Panc1 (cell line): Measurements from ENCODE around the gene FGF14. TPM values are rescaled to one million over a fixed set of nuclear protein-coding genes. Genes with fewer than 3 reads are reported as not detected.

Experiments used
- ATAC-seq: fragments of 200-7000 bp; cut with Tn5 transposase; 2 replicates; pipeline ENCODE4 v1.9.1; 2020; ENCODE audit warnings: mild to moderate bottlenecking, moderate library complexity
- BruUV-seq: library from RNA; stranded (reverse); fragments of 400-500 nt; replicated peaks from 2 replicates; lab custom pipeline; 2021; lab: Mats Ljungman, UMichigan
- CTCF ChIA-PET: fragments of 300-600 bp; sonication (Branson Sonifier 250); formaldehyde crosslinking; loops from one replicate; lab custom pipeline; 2022; ENCODE audit warnings: antibody characterized with exemption; lab: Charles Lee
- POLR2A ChIA-PET: fragments of 300-600 bp; sonication (Branson Sonifier 250); formaldehyde crosslinking; loops from one replicate; lab custom pipeline; 2022; ENCODE audit warnings: antibody characterized with exemption; lab: Charles Lee
- DNase-seq: peaks from one replicate; pipeline ENCODE4 v3.0.0-alpha.2; 2010; ENCODE audit warnings: low read depth, low spot score
- H3K27ac ChIP-seq: 2 replicates; pipeline ENCODE4 v1.5.1; 2011; ENCODE audit warnings: mild to moderate bottlenecking, low read length, inconsistent platforms
- H3K27me3 ChIP-seq: fragments of 200-500 bp; sonication (Bioruptor generic); 2 replicates; pipeline ENCODE4 v1.6.0; 2014; ENCODE audit warnings: low read length, inconsistent platforms; ENCODE audit not compliant: control insufficient read depth, insufficient read depth
- H3K36me3 ChIP-seq: fragments of 200-500 bp; sonication (Bioruptor generic); 2 replicates; pipeline ENCODE4 v1.5.1; 2014; ENCODE audit warnings: inconsistent platforms, mild to moderate bottlenecking, low read length, moderate library complexity; ENCODE audit not compliant: control insufficient read depth, insufficient read depth
- H3K4me1 ChIP-seq: 2 replicates; pipeline ENCODE4 v1.5.1; 2011; ENCODE audit warnings: inconsistent platforms, mild to moderate bottlenecking, low read length, moderate library complexity; ENCODE audit not compliant: control insufficient read depth, insufficient read depth
- H3K4me3 ChIP-seq, 2 experiments: 2 replicates each; pipeline ENCODE4 v1.5.1; 2011 to 2012; ENCODE audit warnings: low read depth in 2 of 2, low read length in 2 of 2, mild to moderate bottlenecking in 2 of 2, inconsistent platforms in 1 of 2, moderate library complexity in 1 of 2
- H3K9me3 ChIP-seq: fragments of 200-500 bp; sonication (Bioruptor generic); 2 replicates; pipeline ENCODE4 v1.5.1; 2014; ENCODE audit warnings: low read depth, mild to moderate bottlenecking, inconsistent platforms, low read length, moderate library complexity; ENCODE audit not compliant: control insufficient read depth, insufficient read depth
- CTCF ChIP-seq: fragments of 450-650 bp; IDR thresholded peaks from 2 replicates; pipeline ENCODE4 v1.5.1; 2017; ENCODE audit warnings: mild to moderate bottlenecking
- POLR2AphosphoS5 ChIP-seq: IDR thresholded peaks from 2 replicates; pipeline ENCODE4 v1.6.1; 2012; ENCODE audit warnings: mild to moderate bottlenecking, low read depth, low read length, moderate library complexity
- REST ChIP-seq, 2 experiments: IDR thresholded peaks; 2 replicates each; pipeline ENCODE4 v1.6.1; 2011 to 2012; ENCODE audit warnings: low read depth in 2 of 2, control low read depth in 1 of 2, low read length in 1 of 2, mild to moderate bottlenecking in 1 of 2, moderate library complexity in 1 of 2; ENCODE audit not compliant: insufficient read depth in 1 of 2
- SIN3A ChIP-seq: IDR thresholded peaks from 2 replicates; pipeline ENCODE4 v1.6.1; 2012; ENCODE audit warnings: low read depth, mild to moderate bottlenecking, low read length, moderate library complexity, borderline replicate concordance; ENCODE audit not compliant: insufficient read depth
- TCF7L2 ChIP-seq: IDR thresholded peaks from 2 replicates; pipeline ENCODE4 v1.6.1; 2011; ENCODE audit warnings: mild to moderate bottlenecking, low read depth, low read length, inconsistent platforms
- in situ Hi-C: cut with HindIII; loops from 2 replicates; pipeline ENCODE4 v1.10.0; 2016; ENCODE audit warnings: low sequenced_read_pairs, low pct_unique_long_range_greater_than_20kb
- intact Hi-C: fragments of 100-400 bp; cut with micrococcal nuclease; formaldehyde crosslinking; loops from one replicate; pipeline ENCODE4 v1.10.0; 2022; ENCODE audit not compliant: unreplicated experiment
- total RNA-seq: library from RNA; stranded (reverse); gene quantifications from one replicate; pipeline ENCODE4 v1.2.1, GENCODE V29; 2021; ENCODE audit not compliant: unreplicated experiment

The FGF14 gene
- total RNA-seq, 1 experiment from 2014 or later, result 0.03 TPM

- POLR2A ChIA-PET, result no interaction called here
- H3K36me3 ChIP-seq, result no peaks in the 10 kb centered on the region
- no peak for ATAC-seq
- intact Hi-C loops, result no loop called here
- TF ChIP-seq TCF7L2, result no peak
- TF ChIP-seq REST (IDR thresholded peaks at IDR 0.05; ENCODE audit: insufficient read depth in 1 of 2, low read depth in 2 of 2, low read length in 1 of 2), result no peak
- TF ChIP-seq POLR2AphosphoS5, result no peak
- CTCF ChIA-PET, result no interaction called here
- BruUV-seq, result no TSS peak
- no peaks in the 10 kb centered on the region for H3K9me3 ChIP-seq
- no peaks in the 10 kb centered on the region for H3K4me1 ChIP-seq
- in situ Hi-C loops, result no loop called here
- H3K27ac ChIP-seq, result no peak overlapping the region
- no peak for DNase-seq
- no peak overlapping the region for H3K4me3 ChIP-seq
- no peaks in the 10 kb centered on the region for H3K27me3 ChIP-seq
These were observed 231.5 kb downstream of the FGF14 start for GRCh38 chr13:102170305-102170704.

- no peak overlapping the region for H3K27ac ChIP-seq
- no peaks in the 10 kb centered on the region for H3K4me1 ChIP-seq
- intact Hi-C loops, result no loop called here
- in situ Hi-C loops, result no loop called here
- no TSS peak for BruUV-seq
- CTCF ChIA-PET, result no interaction called here
- POLR2A ChIA-PET, result no interaction called here
- H3K36me3 ChIP-seq, result no peaks in the 10 kb centered on the region
- TF ChIP-seq SIN3A (no peak), TCF7L2 (no peak), REST (IDR thresholded peaks at IDR 0.05; ENCODE audit: insufficient read depth in 1 of 2, low read depth in 2 of 2, low read length in 1 of 2) (no peak), CTCF (no peak), POLR2AphosphoS5 (no peak)
- DNase-seq (no peak), ATAC-seq (no peak)
- no peaks in the 10 kb centered on the region for H3K27me3 ChIP-seq
- H3K4me3 ChIP-seq, result no peak overlapping the region
- no peaks in the 10 kb centered on the region for H3K9me3 ChIP-seq
These were observed 232.3 kb downstream of the FGF14 start for GRCh38 chr13:102169471-102170015.
